Neural cell (in vitro differentiated cells): ENCODE data around the gene NEK2.

Experiments used
- EP300 ChIP-seq: fragments of 450-650 bp; conservative IDR thresholded peaks from 2 replicates; pipeline ENCODE4 v1.6.1; 2014; ENCODE audit warnings: antibody characterized with exemption, mild to moderate bottlenecking, moderate library complexity; ENCODE audit not compliant: poor library complexity, severe bottlenecking
- EZH2 ChIP-seq: fragments of 200-600, 300-800 bp; shearing (Covaris generic), sonication (generic); IDR thresholded peaks from 2 replicates; pipeline ENCODE4 v1.6.1; 2014; ENCODE audit warnings: antibody characterized with exemption, low read length, borderline replicate concordance, mild to moderate bottlenecking; ENCODE audit not compliant: insufficient read depth, poor library complexity, severe bottlenecking
- MXI1 ChIP-seq: fragments of 450-650 bp; conservative IDR thresholded peaks from 2 replicates; pipeline ENCODE4 v1.6.1; 2014; ENCODE audit warnings: antibody characterized with exemption, mild to moderate bottlenecking; ENCODE audit not compliant: poor library complexity, severe bottlenecking
- POLR2AphosphoS5 ChIP-seq: IDR thresholded peaks from 2 replicates; pipeline ENCODE4 v1.6.1; 2012
- RAD21 ChIP-seq: fragments of 450-650 bp; conservative IDR thresholded peaks from 2 replicates; pipeline ENCODE4 v1.6.1; 2014; ENCODE audit warnings: antibody characterized with exemption, mild to moderate bottlenecking, moderate library complexity
- SMC3 ChIP-seq: fragments of 450-650 bp; conservative IDR thresholded peaks from 2 replicates; pipeline ENCODE4 v1.6.1; 2014; ENCODE audit warnings: antibody characterized with exemption, mild to moderate bottlenecking, moderate library complexity; ENCODE audit not compliant: poor library complexity
- TAF1 ChIP-seq: IDR thresholded peaks from 2 replicates; pipeline ENCODE4 v1.6.1; 2012; ENCODE audit warnings: low read depth
- TF ChIP-seq, protein P1 (sequence below): fragments of 450-650 bp; IDR thresholded peaks from 2 replicates; pipeline ENCODE4 v1.5.1; 2014; ENCODE audit warnings: antibody characterized with exemption, mild to moderate bottlenecking, moderate library complexity; ENCODE audit not compliant: poor library complexity, severe bottlenecking

DNA sequence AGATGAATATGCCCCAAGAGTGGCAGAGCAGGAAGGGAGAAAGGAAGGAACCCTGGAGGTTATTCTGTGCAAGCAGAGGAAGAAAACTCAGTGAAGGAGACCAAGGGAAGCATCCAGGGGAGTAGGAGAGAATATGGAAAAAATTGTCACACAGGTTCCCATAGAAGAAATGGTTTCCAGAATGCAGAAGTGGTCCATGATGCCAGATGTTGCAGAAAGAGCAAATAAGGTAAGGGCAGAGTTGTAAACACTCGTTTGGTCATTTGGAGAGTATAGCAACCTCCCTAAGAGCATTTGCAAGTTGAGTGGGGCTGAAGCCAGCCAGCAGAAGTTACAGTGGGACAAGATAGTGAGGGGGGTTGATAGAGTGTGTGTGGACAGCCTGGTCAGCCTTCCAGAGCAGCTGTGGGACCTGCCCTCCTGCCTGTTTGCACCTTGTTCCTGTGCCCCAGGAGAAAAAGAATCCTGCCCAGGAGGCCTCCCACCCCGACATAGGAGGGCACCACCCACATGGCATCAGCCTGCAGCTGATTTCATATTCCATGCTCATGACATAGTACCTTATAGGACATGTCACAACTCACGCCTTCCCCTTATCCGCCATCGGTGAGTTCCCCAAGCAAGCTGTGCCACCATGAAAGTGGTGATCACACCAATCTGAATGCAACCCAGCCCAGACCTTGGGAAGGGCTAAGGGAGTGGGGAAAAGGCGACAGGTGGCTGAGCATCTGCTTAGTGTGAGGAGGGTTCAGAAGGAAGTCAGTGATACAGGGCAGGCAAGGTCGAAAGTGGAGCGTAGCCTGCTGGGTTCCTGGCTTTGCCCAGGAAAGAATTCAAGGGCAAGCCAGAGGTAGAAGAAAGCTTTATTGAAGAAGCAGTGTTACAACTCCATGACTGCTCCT lies 8.2 kb upstream of the NEK2 start:
- no peak for TF ChIP-seq POLR2AphosphoS5
- TF ChIP-seq, protein P1, sequence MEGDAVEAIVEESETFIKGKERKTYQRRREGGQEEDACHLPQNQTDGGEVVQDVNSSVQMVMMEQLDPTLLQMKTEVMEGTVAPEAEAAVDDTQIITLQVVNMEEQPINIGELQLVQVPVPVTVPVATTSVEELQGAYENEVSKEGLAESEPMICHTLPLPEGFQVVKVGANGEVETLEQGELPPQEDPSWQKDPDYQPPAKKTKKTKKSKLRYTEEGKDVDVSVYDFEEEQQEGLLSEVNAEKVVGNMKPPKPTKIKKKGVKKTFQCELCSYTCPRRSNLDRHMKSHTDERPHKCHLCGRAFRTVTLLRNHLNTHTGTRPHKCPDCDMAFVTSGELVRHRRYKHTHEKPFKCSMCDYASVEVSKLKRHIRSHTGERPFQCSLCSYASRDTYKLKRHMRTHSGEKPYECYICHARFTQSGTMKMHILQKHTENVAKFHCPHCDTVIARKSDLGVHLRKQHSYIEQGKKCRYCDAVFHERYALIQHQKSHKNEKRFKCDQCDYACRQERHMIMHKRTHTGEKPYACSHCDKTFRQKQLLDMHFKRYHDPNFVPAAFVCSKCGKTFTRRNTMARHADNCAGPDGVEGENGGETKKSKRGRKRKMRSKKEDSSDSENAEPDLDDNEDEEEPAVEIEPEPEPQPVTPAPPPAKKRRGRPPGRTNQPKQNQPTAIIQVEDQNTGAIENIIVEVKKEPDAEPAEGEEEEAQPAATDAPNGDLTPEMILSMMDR, result no peak
- TF ChIP-seq EP300, result no peak
- TF ChIP-seq SMC3, result no peak
- TF ChIP-seq EZH2, result no peak
- TF ChIP-seq RAD21, result no peak
- TF ChIP-seq MXI1, result no peak
- TF ChIP-seq TAF1, result no peak
